Measurements from ENCODE around the gene ACSS2. TPM values are rescaled to one million over a fixed set of nuclear protein-coding genes. Genes with fewer than 3 reads are reported as not detected.
A peak's percentile ranks its signal among the peaks of the same experiment; 100 is the strongest.

ACSS2 gene
- total RNA-seq, 1 donor from 2014 or later: 25.0 TPM

- Histone ChIP-seq H3K4me3 (no peak overlapping the region), H3K4me2 (no peak overlapping the region), H3K27me3 (no peaks in the 10 kb centered on the region), H3K4me1 (peaks cover 13% of the 10 kb centered on the region), H4K20me1 (ENCODE audit: low read depth) (no peaks in the 10 kb centered on the region), H3K9me3 (ENCODE audit: low read depth) (no peaks in the 10 kb centered on the region), H2AFZ (replicated peaks) (no peak overlapping the region), H3K36me3 (no peaks in the 10 kb centered on the region), H3F3A (ENCODE audit: low read depth) (peaks cover 20% of the 10 kb centered on the region), H3K79me2 (ENCODE audit: low read depth) (peaks cover 11% of the 10 kb centered on the region), H3K27ac (no peak overlapping the region), H3K9ac (no peak overlapping the region)
- Mint-ChIP-seq H3K36me3 (peaks cover 2% of the 10 kb centered on the region), H3K27ac (no peak overlapping the region), H3K9me3 (no peaks in the 10 kb centered on the region), H3K4me1 (peaks cover 46% of the 10 kb centered on the region), H3K4me3 (peak overlapping the region; percentile 54), H3K27me3 (ENCODE audit: insufficient read depth, low read depth) (peaks cover 10% of the 10 kb centered on the region)
- TF ChIP-seq CTCF (IDR thresholded peaks at IDR 0.05) (no peak), EZH2 (IDR thresholded peaks at IDR 0.05) (no peak), EZH2phosphoT487 (IDR thresholded peaks at IDR 0.05) (no peak)
- DNase-seq (ENCODE audit: low spot score): no peak
These were observed 77.5 kb downstream of the ACSS2 start for GRCh38 chr20:34953960-34954359.

- no peaks in the 10 kb centered on the region for H3K27me3 ChIP-seq
- peak overlapping the region; percentile 58 for H3K9ac ChIP-seq
- H3K27me3 Mint-ChIP-seq (ENCODE audit: insufficient read depth, low read depth): peaks cover 7% of the 10 kb centered on the region
- no peak overlapping the region for H3K27ac ChIP-seq
- no peaks in the 10 kb centered on the region for H4K20me1 ChIP-seq (ENCODE audit: low read depth)
- H3K4me1 ChIP-seq: peaks cover 13% of the 10 kb centered on the region
- peak overlapping the region; percentile 86 for H3K4me2 ChIP-seq
- TF ChIP-seq CTCF (IDR thresholded peaks at IDR 0.05): no peak
- no peak for TF ChIP-seq EZH2 (IDR thresholded peaks at IDR 0.05)
- TF ChIP-seq EZH2phosphoT487 (IDR thresholded peaks at IDR 0.05): no peak
- H3K27ac Mint-ChIP-seq: peak overlapping the region; percentile 99
- peak overlapping the region; percentile 62 for H3K4me3 ChIP-seq
- peaks cover 1% of the 10 kb centered on the region for H3K36me3 Mint-ChIP-seq
- H3F3A ChIP-seq (ENCODE audit: low read depth): peaks cover 20% of the 10 kb centered on the region
- H3K4me1 Mint-ChIP-seq: peaks cover 46% of the 10 kb centered on the region
- H2AFZ ChIP-seq (replicated peaks): peak overlapping the region; percentile 77
- no peak for DNase-seq (ENCODE audit: low spot score)
- H3K9me3 Mint-ChIP-seq: no peaks in the 10 kb centered on the region
- H3K36me3 ChIP-seq: no peaks in the 10 kb centered on the region
- peaks cover 11% of the 10 kb centered on the region for H3K79me2 ChIP-seq (ENCODE audit: low read depth)
- H3K9me3 ChIP-seq (ENCODE audit: low read depth): no peaks in the 10 kb centered on the region
- peak overlapping the region; percentile 95 for H3K4me3 Mint-ChIP-seq
These were observed 78.5 kb downstream of the ACSS2 start for GRCh38 chr20:34954904-34955230.

GRCh38 chr20:34955231-34956040 is 79.0 kb downstream of the ACSS2 start, which contains the start of the genes GSS and MYH7B:
Gene GSS (minus strand): TSS chr20:34955806. CDS start chr20:34951852, 3,954 bp downstream.
Gene MYH7B (plus strand): TSS chr20:34955868. CDS start chr20:34978006, 22,138 bp downstream.
- Histone ChIP-seq H3K79me2 (ENCODE audit: low read depth) (peaks cover 11% of the 10 kb centered on the region), H4K20me1 (ENCODE audit: low read depth) (no peaks in the 10 kb centered on the region), H3K27ac (peak within 1 kb of the TSS; percentile 65), H3K9me3 (ENCODE audit: low read depth) (no peaks in the 10 kb centered on the region), H3K4me3 (peak within 1 kb of the TSS; percentile 62), H3K4me2 (peak within 1 kb of the TSS; percentile 86), H3F3A (ENCODE audit: low read depth) (peaks cover 20% of the 10 kb centered on the region), H3K4me1 (peaks cover 13% of the 10 kb centered on the region), H2AFZ (replicated peaks) (peak within 1 kb of the TSS; percentile 77), H3K9ac (peak within 1 kb of the TSS; percentile 58), H3K36me3 (no peaks in the 10 kb centered on the region), H3K27me3 (no peaks in the 10 kb centered on the region)
- Mint-ChIP-seq H3K9me3 (no peaks in the 10 kb centered on the region), H3K4me1 (peaks cover 46% of the 10 kb centered on the region), H3K4me3 (peak within 1 kb of the TSS; percentile 95), H3K27me3 (ENCODE audit: insufficient read depth, low read depth) (peaks cover 4% of the 10 kb centered on the region), H3K27ac (peak within 1 kb of the TSS; percentile 99), H3K36me3 (no peaks in the 10 kb centered on the region)
- no peak for TF ChIP-seq EZH2phosphoT487 (IDR thresholded peaks at IDR 0.05)
- peak; percentile 55 for TF ChIP-seq CTCF (IDR thresholded peaks at IDR 0.05)
- peak; percentile 99 for DNase-seq (ENCODE audit: low spot score)
